Measurements from ENCODE around the gene AP3D1.
A peak's percentile ranks its signal among the peaks of the same experiment; 100 is the strongest.
"Not testable (repeated sequence)": the region's sequence is repeated elsewhere in the genome, so short reads cannot be mapped to it uniquely, and the experiment has no call there.

AP3D1 gene

DNA sequence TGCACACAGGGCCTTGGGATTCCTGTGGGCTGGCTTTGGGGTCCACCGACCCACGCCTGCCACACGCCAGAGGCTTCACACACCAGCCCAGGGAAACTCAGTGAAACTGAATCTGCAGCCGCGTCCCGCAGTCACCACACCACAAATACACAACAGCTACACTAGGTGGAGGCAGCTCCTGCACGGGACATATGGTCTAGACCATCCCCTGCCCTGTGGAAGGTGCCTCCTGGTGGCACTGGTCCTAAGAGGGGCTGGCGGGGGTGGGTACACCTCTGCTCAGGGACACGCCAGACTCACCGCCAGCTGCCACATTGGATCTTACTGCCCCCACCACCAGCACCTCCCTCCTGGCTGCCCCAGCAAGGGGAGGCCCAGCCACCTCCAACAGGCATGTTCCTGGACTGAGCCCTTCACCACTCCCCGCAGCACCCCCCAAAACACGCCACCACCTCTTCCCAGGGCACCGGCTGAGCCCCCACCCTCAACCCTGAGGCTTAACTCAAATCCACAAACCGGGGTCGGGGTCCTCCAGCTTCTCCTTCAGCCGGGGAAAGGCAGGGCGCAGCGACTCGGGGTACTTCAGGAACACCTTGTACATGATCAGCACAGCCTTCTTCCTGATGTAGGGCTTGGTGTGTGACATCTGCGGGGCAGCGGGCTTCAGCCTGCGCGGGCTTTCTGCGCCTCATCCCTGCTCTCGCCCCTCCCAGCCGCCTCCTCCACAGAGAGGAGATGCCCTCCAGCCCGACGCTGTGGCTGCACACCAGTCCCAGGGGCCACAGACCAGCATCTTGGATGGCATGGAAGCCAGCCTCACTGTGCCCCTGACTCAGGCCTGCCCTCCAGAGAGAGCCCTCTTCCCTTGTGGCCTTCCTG is 21.2 kb downstream of the AP3D1 start:
- DNase-seq, result no peak

DNA sequence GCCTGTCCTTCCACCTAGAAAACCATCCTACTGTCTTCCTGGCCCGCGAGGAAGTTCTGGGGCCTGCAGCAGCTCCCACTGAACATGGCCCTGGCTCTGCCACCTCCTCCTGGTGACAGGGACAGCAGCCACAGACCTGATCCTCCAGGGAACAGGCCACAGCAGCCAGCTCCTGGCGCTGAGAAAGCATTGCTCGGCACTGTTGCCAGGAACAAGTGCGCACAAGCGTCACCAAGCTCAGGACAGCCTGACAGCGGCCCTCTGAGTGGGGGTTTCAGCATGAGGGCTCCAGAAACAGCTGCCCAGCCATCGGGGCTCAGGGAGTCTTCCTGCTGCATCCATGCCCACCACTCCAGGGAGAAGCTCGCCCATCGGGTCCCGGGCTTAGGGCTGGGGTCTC is 21.9 kb downstream of the AP3D1 start:
- peak in 8 of 56 donors; percentile 2 to 27 (median 15) for DNase-seq

DNA sequence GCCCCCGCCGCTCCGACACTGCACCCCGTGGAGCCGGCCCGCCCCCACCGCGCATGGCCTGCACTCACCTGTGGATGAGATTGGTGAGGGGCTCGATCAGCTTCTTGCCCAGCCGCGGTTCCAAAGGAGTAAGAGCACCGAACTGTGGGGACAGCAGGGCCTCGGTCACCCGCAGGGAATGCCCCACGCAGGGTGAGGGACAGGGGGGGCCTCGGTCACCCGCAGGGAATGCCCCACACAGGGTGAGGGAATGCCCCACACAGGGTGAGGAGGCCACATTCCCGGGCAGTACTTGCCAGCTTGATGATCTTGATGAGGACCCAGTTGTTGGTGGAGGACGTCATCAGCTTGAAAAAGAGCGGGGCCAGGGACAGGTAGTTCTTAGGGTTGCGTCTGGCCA is 22.3 kb downstream of the AP3D1 start:
- no peak for DNase-seq

DNA sequence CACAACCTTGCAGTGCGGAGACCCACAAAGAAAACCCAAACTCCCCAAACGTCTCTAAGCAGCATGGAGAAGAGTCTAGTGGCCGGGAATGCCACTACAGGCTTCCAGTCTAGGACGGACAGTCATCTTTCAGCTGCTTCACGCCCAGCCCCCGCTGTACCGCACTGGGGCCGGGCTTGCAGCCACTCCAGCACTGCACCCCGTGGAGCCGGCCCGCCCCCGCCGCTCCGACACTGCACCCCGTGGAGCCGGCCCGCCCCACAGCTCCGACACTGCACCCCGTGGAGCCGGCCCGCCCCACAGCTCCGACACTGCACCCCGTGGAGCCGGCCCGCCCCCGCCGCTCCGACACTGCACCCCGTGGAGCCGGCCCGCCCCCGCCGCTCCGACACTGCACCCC is 23.1 kb downstream of the AP3D1 start:
- not testable (repeated sequence) for DNase-seq

DNA sequence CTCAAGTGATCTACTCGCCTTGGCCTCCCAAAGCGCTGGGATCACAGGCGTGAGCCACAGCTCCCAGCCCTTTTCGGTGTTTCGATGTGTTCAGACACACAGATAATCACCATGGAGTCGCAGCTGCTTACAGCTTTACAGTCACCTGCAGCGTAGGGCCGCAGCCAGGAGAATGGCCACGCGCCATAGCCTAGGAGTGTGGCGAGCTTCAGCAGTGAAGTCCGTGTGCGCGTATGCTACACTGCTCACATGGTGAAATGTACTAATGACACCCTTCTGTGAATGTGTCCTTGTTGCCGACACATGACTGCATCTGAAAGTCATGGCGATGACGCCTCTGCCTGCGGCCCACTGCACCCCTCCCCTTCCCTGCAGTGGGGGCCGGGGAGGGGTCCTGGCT is 23.6 kb downstream of the AP3D1 start:
- no peak for DNase-seq

DNA sequence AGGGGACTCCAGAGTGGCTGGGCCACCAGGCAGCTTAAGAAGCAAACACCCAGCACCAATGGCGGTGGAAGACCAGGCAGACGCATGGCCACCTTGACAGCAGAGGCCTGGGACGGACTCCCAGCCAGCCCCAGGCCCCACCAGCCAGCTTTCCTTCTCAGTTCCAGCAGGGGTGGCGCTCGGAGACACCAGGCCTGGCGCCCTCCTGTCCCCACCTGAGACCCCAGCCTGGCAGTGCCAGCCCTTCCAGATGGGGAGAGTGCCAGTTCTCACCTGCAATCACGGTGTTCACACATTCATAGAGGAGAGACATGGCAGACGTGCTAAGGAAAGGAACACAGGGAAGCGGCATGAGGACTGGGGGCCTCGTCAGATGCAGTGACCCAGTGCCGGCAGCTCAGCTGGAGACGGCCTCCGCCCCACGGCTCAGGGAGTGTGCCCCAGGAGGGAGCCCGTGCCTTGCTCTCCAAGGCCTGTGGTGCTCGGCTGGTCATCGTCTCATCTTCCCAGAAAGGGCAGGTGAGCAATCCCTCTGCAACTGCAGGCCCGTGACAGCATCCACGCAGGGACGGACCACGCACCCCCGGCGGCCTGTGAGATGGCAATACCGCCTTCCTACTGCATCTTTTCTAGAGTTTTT is 24.4 kb downstream of the AP3D1 start:
- no peak for DNase-seq

DNA sequence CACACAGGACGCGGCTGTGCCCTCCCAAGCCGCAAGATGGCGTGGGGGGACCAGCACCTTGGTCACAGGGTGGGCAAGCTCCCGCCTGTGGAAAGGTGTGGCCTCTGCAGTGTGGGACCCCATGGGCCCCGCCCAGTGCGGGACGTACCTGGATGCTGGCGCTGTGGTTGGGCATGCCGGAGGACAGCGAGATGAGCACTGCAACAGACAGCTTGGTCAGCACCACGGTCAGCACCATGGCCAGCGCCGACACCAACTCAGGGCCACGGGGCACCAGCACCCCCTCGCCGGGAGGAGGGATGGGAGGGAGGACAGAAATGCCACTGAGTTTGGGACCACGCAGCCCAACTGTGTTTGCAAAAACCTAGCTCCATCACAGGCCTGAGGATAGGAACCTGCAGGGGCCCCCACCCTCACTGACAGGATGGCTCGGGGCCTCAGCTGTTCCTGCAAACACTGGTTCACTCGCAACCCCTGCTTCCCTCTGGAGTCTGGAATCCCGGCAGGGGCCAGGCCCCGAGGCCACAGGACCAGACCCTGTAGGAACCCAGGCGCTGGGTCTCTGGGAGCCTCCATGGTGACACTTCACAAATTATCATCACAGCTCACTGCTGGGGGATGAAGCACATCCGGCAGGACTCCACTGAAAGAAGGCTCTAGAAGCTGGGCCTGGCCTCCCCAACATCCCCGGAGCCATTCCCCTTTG is 27.5 kb downstream of the AP3D1 start:
- no peak for DNase-seq

DNA sequence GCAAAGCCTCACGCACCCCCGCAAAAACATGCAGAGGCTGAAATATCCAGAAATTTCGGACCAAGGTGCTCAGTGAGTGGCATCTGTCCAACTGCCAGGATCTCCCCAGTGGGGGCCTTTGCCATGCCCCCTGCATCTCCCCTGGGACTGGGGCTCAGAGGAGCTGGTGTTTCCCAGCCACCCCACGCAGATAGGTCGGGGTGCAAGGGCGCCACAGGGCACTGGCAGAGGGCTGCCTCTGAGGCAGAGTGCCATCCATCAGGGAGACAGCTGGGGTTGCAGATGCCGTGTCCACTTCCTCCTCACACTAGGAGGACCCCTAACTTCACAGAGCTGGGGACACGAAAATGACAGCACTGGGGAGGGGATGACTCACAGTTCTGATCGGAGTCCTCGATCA is 28.4 kb downstream of the AP3D1 start:
- no peak for DNase-seq

DNA sequence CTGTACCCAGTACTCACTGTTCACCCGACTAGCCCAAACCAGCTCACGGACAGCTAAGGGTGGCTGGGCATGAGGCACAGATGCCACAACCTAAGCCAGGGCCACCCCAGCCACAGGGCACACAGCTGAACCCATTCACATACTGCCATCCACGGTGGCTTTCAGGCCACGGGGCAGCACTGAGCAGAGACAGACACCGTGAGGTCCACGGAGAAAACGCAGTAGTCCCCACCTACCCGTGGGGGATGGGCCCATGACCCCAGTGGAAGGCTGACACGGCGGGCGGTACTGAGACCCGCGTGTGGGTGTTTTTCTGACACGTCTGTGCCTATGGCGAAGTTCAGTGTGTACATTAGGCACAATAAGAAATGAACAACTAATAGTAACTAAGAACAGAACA is 29.1 kb downstream of the AP3D1 start:
- DNase-seq, result no peak

DNA sequence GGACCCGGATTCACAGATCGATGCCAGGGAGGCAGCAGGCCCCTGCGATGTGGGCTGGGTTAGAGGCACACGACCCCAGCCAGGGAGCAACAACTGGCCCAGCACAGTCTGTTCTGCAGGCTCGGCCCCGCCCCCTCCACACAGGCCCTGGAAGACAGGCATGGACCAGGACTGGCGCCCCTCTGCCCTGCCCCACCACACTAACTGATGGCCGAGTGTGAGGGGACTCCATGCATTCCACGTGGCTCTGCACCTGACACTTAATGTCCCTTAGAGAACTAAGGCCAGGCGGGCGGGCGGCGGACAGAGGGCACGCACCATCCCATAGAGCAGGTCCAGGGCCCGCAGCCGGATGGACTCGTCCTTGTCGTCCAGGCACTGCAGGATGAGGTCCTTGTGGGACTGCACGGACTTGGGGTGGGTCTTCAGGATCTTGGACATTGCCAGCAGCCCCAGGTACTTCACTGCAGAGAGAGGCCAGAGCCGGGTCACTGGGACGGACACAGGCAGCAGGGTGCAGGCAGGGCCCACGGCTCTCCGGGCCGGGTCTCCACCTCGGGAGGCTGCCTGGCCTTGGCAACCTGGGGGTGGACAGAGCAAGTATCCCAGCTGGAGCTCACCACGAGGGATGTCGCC is 29.8 kb downstream of the AP3D1 start:
- DNase-seq, result no peak

DNA sequence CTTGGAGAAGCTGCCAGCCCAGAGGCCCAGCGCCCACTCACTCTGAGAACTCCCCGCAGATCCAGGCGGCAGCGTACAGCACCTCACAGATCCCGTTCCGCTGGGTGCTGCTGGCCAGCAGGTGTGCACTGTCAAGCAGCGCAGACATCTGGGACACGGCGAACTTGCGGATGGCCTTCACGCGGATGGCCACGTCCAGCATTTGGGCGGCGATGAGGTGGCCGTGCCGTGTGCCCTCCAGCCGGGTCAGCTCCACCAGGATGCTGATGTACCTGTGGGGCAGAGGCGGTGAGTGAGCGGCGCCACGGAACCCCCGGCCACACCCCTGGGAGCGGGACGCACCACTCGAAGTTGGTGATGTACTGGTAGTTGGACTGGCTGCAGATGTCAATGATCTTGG is 30.5 kb downstream of the AP3D1 start:
- no peak for DNase-seq

DNA sequence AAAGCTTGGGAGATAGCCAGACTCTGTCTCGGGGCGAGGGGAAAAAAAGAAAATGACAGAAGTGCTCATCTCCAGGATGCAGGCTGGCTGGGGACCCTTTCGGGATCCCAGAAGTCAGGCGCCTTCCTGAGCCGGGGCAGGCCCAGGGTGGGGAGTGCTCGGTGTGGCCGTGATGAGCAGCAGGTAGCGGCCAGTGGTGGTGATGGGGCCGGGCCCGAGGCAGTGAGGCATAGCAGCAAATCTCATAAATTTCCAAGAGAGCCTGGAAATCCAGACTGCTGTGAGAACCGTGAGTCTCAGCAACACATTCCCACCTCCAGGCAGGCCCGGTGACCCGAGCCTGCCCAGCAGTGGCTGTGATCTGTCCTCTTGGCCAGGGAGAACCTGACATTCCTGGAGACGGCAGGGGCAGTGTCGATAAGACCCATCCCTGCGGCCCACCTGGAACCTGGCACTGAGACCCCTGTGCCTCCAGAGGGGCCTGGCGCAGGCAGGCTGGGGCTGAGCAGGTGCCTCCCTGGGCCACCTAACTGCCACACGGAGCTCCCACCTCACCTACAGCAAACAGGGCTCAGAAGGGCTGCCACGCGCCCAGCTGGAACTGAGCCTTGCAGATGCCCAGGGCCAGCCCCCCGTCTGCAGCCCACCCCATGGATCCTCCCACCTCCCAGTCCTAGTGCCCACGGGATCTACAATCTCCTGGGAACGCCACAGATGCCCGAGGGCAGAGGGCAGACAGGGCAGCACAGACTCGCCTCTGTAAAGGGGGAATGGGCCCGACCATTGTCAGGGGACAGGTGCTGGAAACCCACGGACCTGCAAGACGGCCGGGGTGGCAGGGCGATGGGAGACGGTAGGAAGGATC is 31.2 kb downstream of the AP3D1 start:
- no peak for DNase-seq

DNA sequence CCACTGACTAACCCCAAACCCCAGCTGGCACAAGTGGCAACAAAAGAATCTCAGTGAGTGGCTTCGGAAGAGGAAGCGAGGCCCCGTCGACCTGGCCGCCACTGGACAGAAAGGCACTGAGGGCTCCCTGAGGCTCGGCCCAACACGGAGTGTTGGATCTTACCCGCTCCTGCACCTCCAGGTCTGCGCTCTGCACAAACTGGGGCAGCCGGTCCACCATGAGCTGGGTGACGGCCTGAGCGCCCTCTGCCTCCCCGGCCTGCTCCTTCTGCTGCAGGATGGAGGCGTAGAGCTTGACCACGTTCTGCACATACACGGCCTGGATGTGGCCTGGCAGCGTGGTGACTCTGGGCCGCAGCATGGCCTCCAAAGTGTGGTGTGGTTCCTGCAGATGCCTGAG is 32.9 kb downstream of the AP3D1 start:
- DNase-seq, result no peak

DNA sequence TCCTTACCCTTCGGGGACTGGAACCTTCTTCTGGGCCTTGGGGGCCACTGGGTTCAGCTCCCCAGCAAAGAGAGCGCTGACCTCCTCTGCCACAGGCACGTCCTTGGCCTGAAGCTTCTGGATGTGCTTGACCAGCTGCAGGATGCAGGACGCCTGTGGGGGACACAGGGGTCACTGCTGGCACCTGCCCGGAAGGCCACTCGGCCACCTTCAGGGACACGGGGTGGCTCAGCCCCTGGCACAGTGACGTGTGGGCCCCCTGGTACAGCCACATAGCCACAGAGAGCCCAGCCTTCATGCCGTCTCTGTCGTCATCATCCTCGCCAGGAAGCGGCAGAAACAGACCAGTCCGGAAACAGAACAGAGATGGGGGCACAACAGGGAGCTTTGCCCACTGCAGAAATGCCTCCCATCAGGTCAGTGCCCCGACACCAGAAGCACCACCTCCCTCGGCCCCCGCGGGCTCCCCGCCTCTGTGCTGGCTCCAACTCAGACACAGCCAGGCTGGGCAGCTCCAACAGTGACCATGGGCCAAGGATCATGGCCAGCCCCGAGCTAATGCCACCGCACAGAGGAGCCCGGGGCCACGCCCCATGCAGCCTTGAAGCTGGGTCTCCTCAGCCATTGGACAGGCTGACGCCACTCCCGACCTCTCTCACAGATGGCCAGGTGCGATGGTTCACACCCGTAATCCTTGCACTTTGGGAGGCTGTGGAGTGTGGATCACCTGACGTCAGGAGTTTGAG is 34.0 kb downstream of the AP3D1 start:
- DNase-seq, result peak in 10 of 56 donors; percentile 6 to 47 (median 23)

DNA sequence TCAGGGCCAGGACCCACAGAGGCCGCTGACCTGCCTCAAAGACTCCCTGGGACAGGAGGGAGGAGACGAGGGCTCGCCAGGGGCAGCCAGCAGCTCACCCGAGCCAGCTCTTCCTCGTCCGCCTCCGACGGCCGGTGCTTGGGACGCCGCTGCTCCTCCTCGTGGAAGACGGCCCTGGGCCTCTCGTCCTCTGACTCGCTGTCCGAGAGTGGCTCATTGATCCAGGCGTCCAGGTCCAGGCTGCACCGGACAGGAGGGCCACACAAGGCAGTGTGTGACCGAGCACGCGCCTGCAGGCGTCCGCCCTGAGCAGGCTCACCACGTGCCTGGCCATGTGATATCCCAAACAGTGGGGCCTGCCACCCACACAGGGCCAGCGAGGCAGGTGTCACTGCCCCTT is 34.9 kb downstream of the AP3D1 start:
- no peak for DNase-seq

DNA sequence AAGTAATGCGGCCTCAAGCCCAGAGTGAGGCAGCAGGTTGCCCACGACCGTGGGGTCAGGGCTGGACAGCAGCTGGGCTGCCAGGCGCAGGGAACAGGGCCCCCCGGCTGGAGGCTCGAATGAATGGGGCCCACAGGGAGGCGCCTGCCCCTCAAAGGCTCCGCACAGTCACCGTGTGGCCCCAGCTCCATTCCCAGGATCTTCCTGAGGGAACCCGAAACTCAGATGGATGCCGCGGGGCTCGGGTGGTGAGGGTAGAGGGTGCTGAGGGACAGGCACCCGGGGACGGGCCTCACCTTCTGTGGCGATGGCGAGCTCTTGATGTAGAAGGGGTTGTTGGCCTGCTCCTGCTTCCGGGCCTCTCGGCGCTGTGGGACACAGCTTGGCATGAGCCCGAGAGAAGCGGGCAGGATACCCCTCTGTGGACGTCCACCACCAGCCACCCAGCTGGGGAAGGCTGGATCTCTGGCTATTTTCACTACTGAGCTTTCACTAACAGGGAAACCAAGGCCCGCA is 35.4 kb downstream of the AP3D1 start:
- DNase-seq, result no peak

DNA sequence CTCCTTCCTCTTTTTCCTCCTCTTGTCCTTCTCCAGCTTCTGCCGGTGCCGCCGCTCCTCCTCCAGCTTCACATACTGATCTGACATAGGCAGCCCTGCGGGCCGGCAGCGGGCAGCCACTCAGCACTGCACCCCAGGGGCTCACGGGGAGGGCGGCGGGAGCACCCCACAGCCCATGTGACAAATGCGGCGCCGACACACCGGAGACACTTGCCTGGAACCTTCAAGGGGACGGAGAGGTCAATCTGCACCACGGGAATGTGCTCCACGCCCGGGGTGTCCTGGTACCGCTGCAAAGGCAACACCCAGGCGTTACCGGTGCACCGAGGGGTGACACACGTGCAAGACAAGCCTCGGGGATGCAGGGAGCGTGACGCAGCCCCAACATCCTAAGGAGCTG is 36.0 kb downstream of the AP3D1 start:
- no peak for DNase-seq

DNA sequence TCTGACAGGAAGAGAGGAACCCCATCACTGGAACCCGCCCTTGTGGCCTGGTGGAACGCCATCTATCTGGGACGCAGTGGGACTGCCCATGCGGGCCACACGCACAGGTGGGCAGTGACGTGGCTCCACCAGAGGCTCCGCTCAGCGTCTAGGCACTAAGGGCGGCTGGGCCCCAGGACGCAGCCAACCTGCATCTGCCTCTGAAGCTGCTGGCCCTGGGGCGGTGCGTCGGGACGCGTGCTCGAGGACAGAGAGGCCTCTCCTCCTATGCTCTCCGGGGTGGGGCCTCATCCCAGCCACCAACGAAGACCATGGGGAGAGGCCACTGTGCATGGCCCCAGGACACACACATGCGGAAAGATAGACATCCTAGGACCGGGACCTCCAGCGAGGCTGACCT is 36.5 kb downstream of the AP3D1 start:
- DNase-seq, result no peak

DNA sequence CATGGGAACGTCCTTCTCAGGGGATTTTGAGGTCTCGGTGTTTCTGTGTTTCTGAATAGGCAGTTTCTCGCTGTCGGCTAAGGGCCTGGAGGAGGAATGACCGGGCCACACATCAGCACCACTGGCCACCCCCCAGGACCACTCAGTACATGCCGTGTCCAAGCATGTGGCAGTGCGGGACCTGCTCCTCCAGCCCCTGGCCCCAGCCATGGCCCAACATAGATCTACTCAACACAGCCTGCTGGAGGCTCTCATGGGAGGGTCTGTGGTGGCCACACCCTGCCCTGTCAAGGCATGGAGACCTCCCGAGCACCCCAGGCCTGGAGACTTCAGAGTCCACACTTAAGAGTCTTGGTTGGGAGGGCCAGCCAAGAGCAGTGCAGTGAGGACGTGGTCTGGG is 37.1 kb downstream of the AP3D1 start:
- DNase-seq, result no peak
